Measurements from ENCODE around the gene FNDC3B. TPM values are rescaled to one million over a fixed set of nuclear protein-coding genes. Genes with fewer than 3 reads are reported as not detected.

The FNDC3B gene
- total and polyA plus RNA-seq, 2 donors (not counting 1 experiment from before 2014, with no cell fraction given): 1.2 to 9.2 TPM

- Mint-ChIP-seq H3K9me3 (ENCODE audit: insufficient read depth) (no peaks in the 10 kb centered on the region), H3K27ac (no peak overlapping the region), H3K4me3 (no peak overlapping the region), H3K4me1 (no peaks in the 10 kb centered on the region), H3K27me3 (no peaks in the 10 kb centered on the region)
- Histone ChIP-seq H3K4me2 (replicated peaks; ENCODE audit: low read depth, low read length, poor library complexity, severe bottlenecking) (no peak overlapping the region), H3K36me3 (replicated peaks in 1 of 2; ENCODE audit: control extremely low read depth in 1 of 2, control insufficient read depth in 1 of 2, extremely low read depth in 1 of 2, insufficient read depth in 2 of 2, low read length in 1 of 2) (no peaks in the 10 kb centered on the region), H3K27ac (ENCODE audit: low read length in 2 of 2) (no peak overlapping the region), H4K20me1 (ENCODE audit: control insufficient read depth, insufficient read depth, low read length, poor library complexity, severe bottlenecking) (no peaks in the 10 kb centered on the region), H3K9me3 (ENCODE audit: control extremely low read depth in 1 of 3, control insufficient read depth in 2 of 3, insufficient read depth in 1 of 3, low read length in 2 of 3) (no peaks in the 10 kb centered on the region), H3K4me1 (ENCODE audit: control insufficient read depth in 2 of 2, insufficient read depth in 2 of 2, low read length in 2 of 2) (no peaks in the 10 kb centered on the region), H3K4me3 (ENCODE audit: control extremely low read depth in 1 of 5, extremely low read depth in 1 of 5, insufficient read depth in 1 of 5, low read depth in 2 of 5, low read length in 4 of 5) (no peak overlapping the region), H3K27me3 (replicated peaks in 1 of 4; ENCODE audit: control extremely low read depth in 1 of 4, control insufficient read depth in 3 of 4, insufficient read depth in 4 of 4, low read length in 3 of 4) (no peaks in the 10 kb centered on the region), H3K9ac (ENCODE audit: low read length) (no peak overlapping the region), H2AFZ (ENCODE audit: insufficient read depth, low read depth, low read length, poor library complexity, severe bottlenecking) (no peak overlapping the region), H3K79me2 (ENCODE audit: control insufficient read depth, insufficient read depth, low read length) (no peaks in the 10 kb centered on the region)
- DNase-seq (no peak), ATAC-seq (ENCODE audit: low read depth) (no peak)
- ChIA-PET CTCF (no interaction called here), POLR2A (no interaction called here)
- intact Hi-C loops (cut with micrococcal nuclease): no loop called here
- WGBS (ENCODE audit: insufficient coverage): 100% methylated on average over 4 of the region's 9 CpGs
- TF ChIP-seq CTCF (IDR thresholded peaks at IDR 0.05) (no peak), EZH2 (IDR thresholded peaks at IDR 0.05; ENCODE audit: borderline replicate concordance, insufficient read depth, low read depth, low read length, poor library complexity, severe bottlenecking) (no peak)
These were observed 330.3 kb downstream of the FNDC3B start for GRCh38 chr3:172369590-172370259.

- Mint-ChIP-seq H3K4me3 (no peak overlapping the region), H3K4me1 (no peaks in the 10 kb centered on the region), H3K9me3 (ENCODE audit: insufficient read depth) (no peaks in the 10 kb centered on the region), H3K27ac (no peak overlapping the region), H3K27me3 (no peaks in the 10 kb centered on the region)
- Histone ChIP-seq H3K4me2 (replicated peaks; ENCODE audit: low read depth, low read length, poor library complexity, severe bottlenecking) (no peak overlapping the region), H3K79me2 (ENCODE audit: control insufficient read depth, insufficient read depth, low read length) (no peaks in the 10 kb centered on the region), H3K27me3 (replicated peaks in 1 of 4; ENCODE audit: control extremely low read depth in 1 of 4, control insufficient read depth in 3 of 4, insufficient read depth in 4 of 4, low read length in 3 of 4) (no peaks in the 10 kb centered on the region), H4K20me1 (ENCODE audit: control insufficient read depth, insufficient read depth, low read length, poor library complexity, severe bottlenecking) (no peaks in the 10 kb centered on the region), H3K4me1 (ENCODE audit: control insufficient read depth in 2 of 2, insufficient read depth in 2 of 2, low read length in 2 of 2) (no peaks in the 10 kb centered on the region), H3K9ac (ENCODE audit: low read length) (no peak overlapping the region), H3K36me3 (replicated peaks in 1 of 2; ENCODE audit: control extremely low read depth in 1 of 2, control insufficient read depth in 1 of 2, extremely low read depth in 1 of 2, insufficient read depth in 2 of 2, low read length in 1 of 2) (no peaks in the 10 kb centered on the region), H3K27ac (ENCODE audit: low read length in 2 of 2) (no peak overlapping the region), H3K9me3 (ENCODE audit: control extremely low read depth in 1 of 3, control insufficient read depth in 2 of 3, insufficient read depth in 1 of 3, low read length in 2 of 3) (no peaks in the 10 kb centered on the region), H2AFZ (ENCODE audit: insufficient read depth, low read depth, low read length, poor library complexity, severe bottlenecking) (no peak overlapping the region), H3K4me3 (ENCODE audit: control extremely low read depth in 1 of 5, extremely low read depth in 1 of 5, insufficient read depth in 1 of 5, low read depth in 2 of 5, low read length in 4 of 5) (no peak overlapping the region)
- ATAC-seq (ENCODE audit: low read depth): no peak
- intact Hi-C loops (cut with micrococcal nuclease): no loop called here
- POLR2A ChIA-PET: no interaction called here
- DNase-seq: no peak
- CTCF ChIA-PET: no interaction called here
- no CpG with 5 or more reads among the region's 3 CpGs for WGBS (ENCODE audit: insufficient coverage)
- TF ChIP-seq EZH2 (IDR thresholded peaks at IDR 0.05; ENCODE audit: borderline replicate concordance, insufficient read depth, low read depth, low read length, poor library complexity, severe bottlenecking): no peak
- TF ChIP-seq CTCF (IDR thresholded peaks at IDR 0.05): no peak
These were observed 331.0 kb downstream of the FNDC3B start for GRCh38 chr3:172370419-172370818.

Data from B cell (primary cell).